HG03025 (cell line): ENCODE measurements around the gene DCST2.
A peak's percentile ranks its signal among the peaks of the same experiment; 100 is the strongest.

Experiments
- ATAC-seq: cut with Tn5 transposase; IDR thresholded peaks from one replicate; pipeline ENCODE4 v1.9.1; 2021; ENCODE audit warnings: mild to moderate bottlenecking, moderate library complexity; ENCODE audit not compliant: unreplicated experiment, low FRiP score

The DCST2 gene

DNA sequence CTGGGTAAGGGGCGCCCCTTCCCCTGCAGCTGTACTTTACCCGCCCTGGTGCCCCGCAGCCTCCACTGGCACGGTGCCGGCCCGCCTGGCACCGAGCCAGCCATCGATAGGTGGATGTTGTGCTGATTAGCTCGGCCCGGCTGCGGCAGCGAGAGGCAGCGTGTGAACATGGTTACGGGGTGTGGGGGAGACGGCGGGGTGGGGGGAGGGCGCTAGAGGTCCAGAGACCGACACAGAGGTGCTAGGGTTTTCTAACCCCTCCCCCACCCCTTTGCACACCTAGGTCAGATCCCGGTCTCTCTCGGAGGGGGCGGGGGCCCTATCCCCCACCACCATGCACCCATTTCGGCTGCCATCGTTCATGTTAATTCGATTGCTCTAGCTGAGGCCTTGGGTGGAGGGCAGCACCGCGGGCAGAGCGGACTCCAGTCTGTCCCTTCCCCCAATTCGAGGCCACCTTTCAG lies 36.6 kb upstream of the DCST2 start:
- ATAC-seq = no peak

DNA sequence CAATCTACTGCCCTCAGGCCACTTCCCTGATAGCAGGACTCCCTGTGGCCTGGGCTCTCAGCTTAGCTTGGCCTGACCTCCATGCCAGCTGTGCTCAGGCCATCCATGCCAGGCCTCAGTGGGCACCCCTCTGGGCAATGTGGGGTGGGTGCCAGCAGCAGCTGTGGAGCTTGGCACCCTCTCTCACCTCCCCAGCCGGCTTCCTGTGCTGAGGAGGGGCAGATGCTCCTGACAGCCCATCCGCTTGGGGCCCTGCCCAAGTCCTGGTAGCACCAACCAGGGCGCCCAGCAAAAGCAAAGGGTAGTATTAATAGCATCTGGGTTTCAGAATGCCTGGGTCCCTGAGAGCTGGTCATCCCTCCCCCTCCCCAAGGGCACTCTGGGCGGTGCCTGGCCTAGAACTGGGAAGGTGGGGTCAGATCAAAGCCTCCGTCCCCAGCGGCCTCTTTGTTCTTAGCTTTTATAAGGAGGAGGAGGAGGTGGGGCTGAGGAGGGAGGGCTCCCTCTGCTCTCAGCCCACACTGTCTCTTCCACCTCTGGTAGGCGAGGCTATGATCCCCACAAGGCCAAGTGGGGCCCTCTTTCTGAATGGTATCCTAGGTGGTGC lies 36.1 kb upstream of the DCST2 start:
- no peak for ATAC-seq

DNA sequence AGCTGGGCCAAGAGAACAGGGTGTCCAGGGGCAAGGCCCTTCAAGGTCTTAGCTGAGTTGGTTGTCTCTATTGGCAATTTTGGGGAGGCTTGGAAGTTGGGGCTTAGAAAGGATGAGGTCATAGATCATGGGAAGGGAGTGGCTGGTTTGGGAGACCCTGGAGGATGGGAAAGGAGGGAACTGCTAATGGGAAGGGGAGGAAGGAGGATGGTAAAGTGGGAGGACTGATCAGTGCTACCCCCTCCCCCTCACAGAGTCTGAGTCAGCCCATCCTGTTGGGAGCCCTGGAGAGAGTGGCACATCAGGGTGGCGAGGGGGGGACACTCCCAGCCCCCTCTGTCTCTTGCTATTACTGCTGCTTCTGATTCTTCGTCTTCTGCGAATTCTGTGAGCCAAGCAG lies 35.0 kb upstream of the DCST2 start:
- ATAC-seq = no peak

- ATAC-seq = no peak
Observed at GRCh38 chr1:155066777-155067176, 33.2 kb upstream of the DCST2 start.

DNA sequence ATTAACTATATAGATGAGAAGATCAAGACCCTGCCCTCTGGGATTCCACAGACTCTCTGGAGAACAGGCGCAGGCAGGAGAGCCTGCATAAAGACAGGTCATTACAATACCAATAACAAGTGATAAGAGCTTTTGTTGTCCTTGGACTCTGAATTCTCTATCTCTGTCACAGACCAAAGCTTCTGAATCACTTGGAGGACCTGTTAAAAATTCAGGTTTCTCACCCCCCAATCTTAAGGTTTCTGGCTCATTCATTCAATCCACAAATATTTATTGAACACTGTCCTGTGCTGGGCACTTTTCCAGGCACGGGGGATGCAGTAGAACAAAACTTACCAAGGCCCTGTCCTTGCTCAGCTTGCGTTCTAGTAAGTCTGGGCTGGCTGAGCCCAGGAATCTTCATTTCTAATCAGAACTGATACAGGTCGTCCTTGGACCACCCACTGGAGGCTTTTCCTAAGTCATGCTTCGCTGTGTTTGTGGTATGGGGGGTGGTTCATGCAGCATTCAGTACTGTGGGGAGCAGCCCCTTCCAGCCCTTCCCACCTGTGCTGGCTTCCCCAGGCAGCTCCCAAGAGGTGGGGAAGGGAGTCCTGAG lies 31.4 kb upstream of the DCST2 start:
- no peak for ATAC-seq

DNA sequence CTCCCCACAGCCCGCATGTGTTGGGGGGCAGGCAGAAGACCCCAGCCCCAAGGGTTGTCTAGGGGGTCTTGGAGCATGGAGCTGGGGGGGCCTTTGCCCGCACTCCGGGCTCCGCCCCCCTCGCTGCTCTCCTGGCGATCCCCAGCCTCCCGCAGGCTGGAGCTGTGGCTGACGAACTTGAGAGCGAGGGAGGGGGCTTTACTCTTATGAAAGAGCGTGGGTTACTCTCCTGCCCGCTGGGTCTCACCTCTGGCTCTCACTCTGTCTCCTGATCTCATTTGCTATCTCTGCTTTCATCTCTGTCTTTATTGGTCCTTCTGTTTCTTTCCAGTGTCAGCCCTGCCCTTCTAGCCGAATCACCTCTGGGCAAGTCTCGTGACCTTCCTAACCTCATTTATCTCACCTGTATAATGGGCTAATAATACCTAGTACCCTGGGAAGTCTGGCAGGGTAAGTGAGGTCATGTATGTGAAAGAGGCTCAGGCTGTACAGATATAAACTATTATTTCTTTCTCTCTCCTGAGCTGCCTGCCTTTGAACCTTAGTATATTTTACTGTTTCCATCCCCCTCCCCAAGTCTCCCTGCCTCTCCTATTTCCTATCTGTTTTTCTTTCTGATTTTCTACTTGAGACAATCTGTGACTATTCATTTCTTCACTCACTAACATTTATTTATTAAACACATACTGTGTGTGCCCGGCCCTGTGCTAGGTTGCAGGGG lies 30.7 kb upstream of the DCST2 start:
- peak; percentile 12 for ATAC-seq

DNA sequence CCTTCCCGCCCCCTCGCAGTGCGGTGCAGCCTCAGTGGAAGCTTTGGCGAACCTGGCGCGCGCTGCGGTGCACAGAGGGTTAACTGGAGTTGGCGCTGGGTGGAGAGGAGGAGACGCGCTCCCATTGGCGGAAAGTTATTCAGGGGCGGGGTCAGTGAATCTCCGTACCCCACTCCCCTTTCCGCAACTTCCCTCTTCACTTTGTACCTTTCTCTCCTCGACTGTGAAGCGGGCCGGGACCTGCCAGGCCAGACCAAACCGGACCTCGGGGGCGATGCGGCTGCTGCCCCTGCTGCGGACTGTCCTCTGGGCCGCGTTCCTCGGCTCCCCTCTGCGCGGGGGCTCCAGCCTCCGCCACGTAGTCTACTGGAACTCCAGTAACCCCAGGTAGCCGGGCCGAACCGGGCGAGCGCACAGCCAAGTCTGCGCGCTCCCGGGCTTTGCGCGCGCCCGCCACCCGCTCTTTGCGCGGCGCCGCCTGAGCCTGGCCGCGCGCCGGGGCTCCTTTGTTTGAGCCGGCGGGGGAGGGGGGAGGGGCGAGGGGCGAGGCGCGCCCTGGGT lies 30.0 kb upstream of the DCST2 start, which contains the start of gene EFNA4:
Gene EFNA4 (plus strand): TSS at position 191 of the 561 bp plus-strand sequence. CDS start 84 bp downstream, at position 275.
- ATAC-seq = peak; percentile 71

GRCh38 chr1:155062702-155063411 lies 29.3 kb upstream of the DCST2 start:
- no peak for ATAC-seq

GRCh38 chr1:155062151-155062686 lies 28.6 kb upstream of the DCST2 start:
- ATAC-seq = no peak

- no peak for ATAC-seq
Observed at GRCh38 chr1:155061381-155062150, 28.0 kb upstream of the DCST2 start.

GRCh38 chr1:155060736-155061135 lies 27.2 kb upstream of the DCST2 start:
- no peak for ATAC-seq

DNA sequence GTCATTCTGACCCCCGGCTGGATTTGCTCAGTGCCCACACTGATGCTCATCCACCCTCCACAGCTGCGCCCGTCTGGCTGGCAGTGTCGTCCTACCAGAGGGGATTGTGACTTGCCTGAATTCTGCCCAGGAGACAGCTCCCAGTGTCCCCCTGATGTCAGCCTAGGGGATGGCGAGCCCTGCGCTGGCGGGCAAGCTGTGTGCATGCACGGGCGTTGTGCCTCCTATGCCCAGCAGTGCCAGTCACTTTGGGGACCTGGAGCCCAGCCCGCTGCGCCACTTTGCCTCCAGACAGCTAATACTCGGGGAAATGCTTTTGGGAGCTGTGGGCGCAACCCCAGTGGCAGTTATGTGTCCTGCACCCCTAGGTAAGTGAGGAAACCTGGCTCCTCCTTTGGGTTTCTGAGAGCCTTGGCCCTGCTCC lies 24.2 kb upstream of the DCST2 start:
- no peak for ATAC-seq

DNA sequence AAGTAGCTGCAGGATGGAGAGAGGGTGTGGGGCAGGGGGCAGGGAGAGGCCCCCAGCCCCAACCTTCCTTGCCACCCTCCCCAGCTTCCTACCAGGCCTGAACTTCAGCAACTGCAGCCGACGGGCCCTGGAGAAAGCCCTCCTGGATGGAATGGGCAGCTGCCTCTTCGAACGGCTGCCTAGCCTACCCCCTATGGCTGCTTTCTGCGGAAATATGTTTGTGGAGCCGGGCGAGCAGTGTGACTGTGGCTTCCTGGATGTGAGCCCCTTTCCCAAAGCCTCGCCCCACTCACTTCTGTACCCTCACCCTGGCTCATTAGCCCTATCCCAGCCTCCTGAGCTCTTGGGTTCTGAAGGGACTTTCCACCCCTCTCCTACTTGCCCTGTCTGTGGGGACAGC lies 23.5 kb upstream of the DCST2 start:
- ATAC-seq = no peak

- ATAC-seq = no peak
Observed at GRCh38 chr1:155053531-155054105, 20.0 kb upstream of the DCST2 start.

- ATAC-seq = no peak
Observed at GRCh38 chr1:155052439-155053395, 19.1 kb upstream of the DCST2 start.

DNA sequence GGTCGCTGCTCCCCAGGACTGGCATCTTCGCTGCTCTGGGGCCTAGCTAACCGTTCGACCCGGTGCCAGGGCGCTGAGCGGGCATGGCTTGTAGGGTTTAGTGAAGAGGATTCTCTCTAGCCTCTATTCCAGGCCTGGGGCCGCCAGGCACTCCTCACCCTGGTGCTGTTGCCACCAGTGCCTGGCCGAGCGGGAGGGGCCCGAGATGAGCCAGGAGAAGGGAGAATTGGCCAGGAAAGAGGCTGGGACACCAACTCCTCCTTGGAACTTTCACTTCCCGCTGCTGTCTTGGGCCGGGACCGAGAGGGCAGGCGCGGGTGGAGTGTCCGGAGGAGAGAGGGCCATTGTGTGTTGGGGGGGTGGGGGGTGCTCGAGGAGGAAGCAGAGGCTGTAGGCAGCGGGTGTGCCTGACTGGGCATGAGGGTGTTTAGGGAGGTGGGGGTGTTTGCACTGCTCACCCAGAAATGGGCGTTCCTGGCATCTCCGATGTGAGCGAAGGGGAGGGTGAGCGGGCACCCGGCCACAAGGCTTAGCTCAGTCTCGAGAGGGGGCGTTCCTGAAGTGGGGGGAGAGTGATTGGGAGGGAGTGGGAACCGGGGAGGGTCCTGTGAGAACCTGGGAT lies 18.3 kb upstream of the DCST2 start:
- no peak for ATAC-seq

DNA sequence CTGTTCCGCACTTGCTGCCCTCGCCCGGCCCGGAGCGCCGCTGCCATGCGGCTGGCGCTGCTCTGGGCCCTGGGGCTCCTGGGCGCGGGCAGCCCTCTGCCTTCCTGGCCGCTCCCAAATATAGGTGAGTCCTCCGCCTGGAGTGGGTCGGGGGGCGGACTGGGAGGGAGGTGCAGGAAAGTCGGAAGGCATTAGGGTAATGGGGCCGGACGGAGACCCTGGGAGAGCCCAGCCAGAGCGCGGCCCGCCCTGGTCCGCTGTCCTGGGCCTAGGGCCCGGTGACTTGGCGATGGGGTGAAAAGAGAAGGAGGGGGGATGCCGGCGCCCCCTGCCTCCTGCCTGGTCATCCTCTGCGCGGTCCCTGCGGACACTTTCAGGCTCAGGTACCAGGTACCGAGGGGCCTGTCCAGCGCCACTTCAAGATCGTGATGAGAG lies 17.8 kb upstream of the DCST2 start:
- peak; percentile 7 for ATAC-seq
